Naive thymus-derived CD4-positive, alpha-beta T cell (primary cell): ENCODE measurements around the gene NRF1. TPM values are rescaled to one million over a fixed set of nuclear protein-coding genes. Genes with fewer than 3 reads are reported as not detected.
A peak's percentile ranks its signal among the peaks of the same experiment; 100 is the strongest.

Experiments used
- ATAC-seq: fragments of 150-1000 bp; cut with Tn5 transposase; 2 replicates; pipeline ENCODE4 v1.10.0; 2021; ENCODE audit warnings: mild to moderate bottlenecking, moderate library complexity
- CTCF ChIA-PET: fragments of 350-600 bp; sonication (Branson Sonifier 250); formaldehyde crosslinking; loops from one replicate; lab custom pipeline; 2021; ENCODE audit warnings: antibody characterized with exemption; lab: Charles Lee
- POLR2A ChIA-PET: fragments of 350-600 bp; sonication (Branson Sonifier 250); formaldehyde crosslinking; loops from one replicate; lab custom pipeline; 2021; ENCODE audit warnings: antibody characterized with exemption, inconsistent platforms; lab: Charles Lee
- DNase-seq, 9 donors: peaks; one replicate each; pipeline versions ENCODE4 v3.0.0 to v3.0.0-alpha.2; 2020 to 2022; ENCODE audit warnings: mixed read lengths in 1 of 9
- H3K27ac ChIP-seq: one replicate; pipeline ENCODE4 v1.7.0; 2013; ENCODE audit warnings: mild to moderate bottlenecking, low read depth, low read length, moderate library complexity
- H3K27me3 ChIP-seq, 2 donors: one replicate each; pipeline ENCODE4 v1.7.0; 2013; ENCODE audit warnings: low read length in 2 of 2, mild to moderate bottlenecking in 2 of 2, moderate library complexity in 2 of 2; ENCODE audit not compliant: control insufficient read depth in 2 of 2, insufficient read depth in 2 of 2
- H3K36me3 ChIP-seq, 3 experiments: 1 replicate in 2 of 3; 2 replicates in 1 of 3; pipeline ENCODE4 v1.7.0; 2013; ENCODE audit warnings: low read length in 3 of 3, mild to moderate bottlenecking in 3 of 3, moderate library complexity in 1 of 3; ENCODE audit not compliant: insufficient read depth in 3 of 3, control insufficient read depth in 2 of 3
- H3K4me1 ChIP-seq, 2 donors: one replicate each; pipeline ENCODE4 v1.7.0; 2013; ENCODE audit warnings: low read length in 2 of 2, mild to moderate bottlenecking in 2 of 2, moderate library complexity in 1 of 2; ENCODE audit not compliant: control insufficient read depth in 2 of 2, insufficient read depth in 2 of 2
- H3K4me3 ChIP-seq: 2 replicates; pipeline ENCODE4 v1.7.0; 2013; ENCODE audit warnings: mild to moderate bottlenecking, low read length
- H3K9me3 ChIP-seq, 3 experiments: 1 replicate in 2 of 3; 2 replicates in 1 of 3; pipeline ENCODE4 v1.7.0; 2013; ENCODE audit warnings: low read length in 3 of 3; ENCODE audit not compliant: control insufficient read depth in 2 of 3
- H3K27ac Mint-ChIP-seq, 9 donors: one replicate each; pipeline ENCODE4 v1.8.0; 2020 to 2022; ENCODE audit warnings: mixed read lengths in 9 of 9, mild to moderate bottlenecking in 8 of 9, moderate library complexity in 5 of 9, inconsistent platforms in 2 of 9
- H3K27me3 Mint-ChIP-seq, 5 donors: one replicate each; pipeline ENCODE4 v1.8.0; 2021 to 2022; ENCODE audit warnings: mixed read lengths in 5 of 5, mild to moderate bottlenecking in 1 of 5
- H3K36me3 Mint-ChIP-seq, 5 donors: one replicate each; pipeline ENCODE4 v1.8.0; 2020 to 2022; ENCODE audit warnings: mixed read lengths in 5 of 5, mild to moderate bottlenecking in 3 of 5, inconsistent platforms in 1 of 5
- H3K4me1 Mint-ChIP-seq, 7 donors: one replicate each; pipeline ENCODE4 v1.8.0; 2020 to 2022; ENCODE audit warnings: mixed read lengths in 7 of 7, mild to moderate bottlenecking in 3 of 7, inconsistent platforms in 1 of 7
- H3K4me3 Mint-ChIP-seq, 10 donors: one replicate each; pipeline ENCODE4 v1.8.0; 2020 to 2022; ENCODE audit warnings: mild to moderate bottlenecking in 10 of 10, mixed read lengths in 10 of 10, moderate library complexity in 6 of 10, inconsistent platforms in 2 of 10
- H3K9me3 Mint-ChIP-seq, 11 donors: one replicate each; pipeline ENCODE4 v1.8.0; 2020 to 2022; ENCODE audit warnings: mixed read lengths in 11 of 11, mild to moderate bottlenecking in 4 of 11, inconsistent platforms in 1 of 11, moderate library complexity in 1 of 11
- intact Hi-C, 2 donors: fragments of 100-400 bp; cut with micrococcal nuclease; formaldehyde crosslinking; loops; one replicate each; pipeline ENCODE4 v1.15.1; 2023
- polyA plus RNA-seq, 2 donors: library from polyadenylated mRNA; unstranded; fragments of 300-500 nt; fragmentation: Illumina TruSeq; gene quantifications; one replicate each; pipeline ENCODE4 v1.2.3, GENCODE V29; 2021
- total RNA-seq, 6 experiments: library from RNA in 5 of 6; stranded (reverse) in 5 of 6; gene quantifications; 1 replicate in 5 of 6; 2 replicates in 1 of 6; pipeline ENCODE4 v1.2.3 and lab custom pipeline; 2021 to 2026

Gene NRF1
- total and polyA plus RNA-seq, 7 experiments from 2014 or later, result 24.7 to 49.3 (median 35.3) TPM

DNA sequence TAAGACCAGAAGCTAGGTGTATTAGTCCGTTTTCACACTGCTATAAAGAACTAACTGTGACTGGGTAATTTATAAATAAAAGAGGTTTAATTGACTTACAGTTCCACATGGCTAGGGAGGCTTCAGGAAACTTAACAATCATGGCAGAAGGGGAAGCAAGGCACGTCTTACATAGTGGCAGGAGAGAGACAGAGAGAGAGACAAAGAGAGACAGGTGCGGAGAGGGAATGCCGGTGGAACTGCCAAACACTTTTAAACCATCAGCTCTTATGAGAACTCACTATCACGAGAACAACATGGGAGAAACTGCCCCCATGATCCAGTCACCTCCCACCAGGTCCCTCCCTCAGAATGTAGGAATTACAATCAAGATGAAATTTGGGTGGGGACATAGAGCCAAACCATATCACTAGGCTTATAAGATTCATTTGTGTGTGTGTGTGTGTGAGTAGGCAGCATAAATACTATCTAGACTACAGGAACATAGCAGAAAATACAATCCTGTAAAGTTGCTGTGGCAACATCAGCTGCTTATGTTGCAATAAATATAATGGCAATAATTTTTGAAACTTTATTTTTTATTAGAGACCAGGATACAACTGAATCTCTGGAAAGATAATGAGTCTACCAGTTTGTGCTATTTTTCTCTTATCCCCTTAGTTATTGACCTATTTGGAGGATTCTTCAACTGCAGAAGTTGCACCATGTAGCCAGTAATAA, 77.1 kb downstream of the NRF1 start:
- H3K9me3 Mint-ChIP-seq, result peaks cover 0 to 2% (median 0%) of the 10 kb centered on the region in 11 donors
- intact Hi-C loops, result no loop called here
- Histone ChIP-seq H3K4me3 (no peak overlapping the region), H3K27me3 (no peaks in the 10 kb centered on the region), H3K4me1 (no peaks in the 10 kb centered on the region), H3K27ac (no peak overlapping the region), H3K36me3 (peaks cover 6 to 38% (median 8%) of the 10 kb centered on the region in 3 experiments), H3K9me3 (no peaks in the 10 kb centered on the region)
- H3K4me3 Mint-ChIP-seq, result no peak overlapping the region
- H3K36me3 Mint-ChIP-seq, result peaks cover 7 to 55% (median 30%) of the 10 kb centered on the region in 5 donors
- H3K27me3 Mint-ChIP-seq, result no peaks in the 10 kb centered on the region
- no peak for DNase-seq
- POLR2A ChIA-PET, result no interaction called here
- H3K27ac Mint-ChIP-seq, result peak overlapping the region in 1 of 9 donors; percentile 0
- H3K4me1 Mint-ChIP-seq, result peaks cover 0 to 17% (median 4%) of the 10 kb centered on the region in 7 donors
- no peak for ATAC-seq
- CTCF ChIA-PET, result no interaction called here

DNA sequence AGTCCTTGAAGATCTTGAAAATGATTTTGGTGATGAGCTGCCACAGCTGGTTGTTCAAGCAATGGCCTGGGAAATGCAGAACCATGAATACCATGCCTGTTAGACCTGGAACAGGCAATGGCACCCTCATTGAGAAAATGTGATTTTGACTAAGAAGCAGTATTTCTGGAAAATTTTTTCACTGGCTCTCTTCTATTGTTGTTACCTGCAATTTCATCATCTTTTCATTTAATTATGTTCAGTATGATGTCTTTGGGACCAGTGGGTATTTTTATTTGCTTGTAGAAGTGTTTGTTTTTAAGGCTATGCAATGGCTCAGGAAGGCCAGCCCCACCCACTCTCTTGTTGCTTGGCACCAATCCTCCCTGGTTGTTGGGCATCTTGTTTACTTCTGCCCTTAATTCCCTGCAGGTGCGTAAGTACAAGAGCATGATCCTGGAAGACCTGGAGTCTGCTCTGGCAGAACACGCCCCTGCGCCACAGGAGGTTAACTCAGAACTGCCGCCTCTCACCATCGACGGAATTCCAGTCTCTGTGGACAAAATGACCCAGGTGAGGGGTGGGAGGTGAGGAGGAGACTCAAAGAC, 78.6 kb downstream of the NRF1 start:
- peaks cover 7 to 49% (median 23%) of the 10 kb centered on the region in 5 donors for H3K36me3 Mint-ChIP-seq
- no peaks in the 10 kb centered on the region for H3K27me3 Mint-ChIP-seq
- Histone ChIP-seq H3K27ac (no peak overlapping the region), H3K36me3 (peaks cover 6 to 44% (median 8%) of the 10 kb centered on the region in 3 experiments), H3K4me3 (no peak overlapping the region), H3K4me1 (no peaks in the 10 kb centered on the region), H3K27me3 (no peaks in the 10 kb centered on the region), H3K9me3 (no peaks in the 10 kb centered on the region)
- H3K4me1 Mint-ChIP-seq, result peaks cover 0 to 14% (median 5%) of the 10 kb centered on the region in 7 donors
- intact Hi-C loops, result loop anchor here in 1 of 2 donors (10.0 kb wide), 1 partner anchor 45 kb away; no protein-coding TSS in a partner anchor
- no peak for ATAC-seq
- no peak overlapping the region for H3K4me3 Mint-ChIP-seq
- POLR2A ChIA-PET, result no interaction called here
- H3K27ac Mint-ChIP-seq, result no peak overlapping the region
- CTCF ChIA-PET, result interaction anchor here (0.6 kb wide), 1 partner anchor 296 kb away, joined by 3 read pairs; no protein-coding TSS in a partner anchor
- peaks cover 0 to 2% (median 0%) of the 10 kb centered on the region in 11 donors for H3K9me3 Mint-ChIP-seq
- no peak for DNase-seq

DNA sequence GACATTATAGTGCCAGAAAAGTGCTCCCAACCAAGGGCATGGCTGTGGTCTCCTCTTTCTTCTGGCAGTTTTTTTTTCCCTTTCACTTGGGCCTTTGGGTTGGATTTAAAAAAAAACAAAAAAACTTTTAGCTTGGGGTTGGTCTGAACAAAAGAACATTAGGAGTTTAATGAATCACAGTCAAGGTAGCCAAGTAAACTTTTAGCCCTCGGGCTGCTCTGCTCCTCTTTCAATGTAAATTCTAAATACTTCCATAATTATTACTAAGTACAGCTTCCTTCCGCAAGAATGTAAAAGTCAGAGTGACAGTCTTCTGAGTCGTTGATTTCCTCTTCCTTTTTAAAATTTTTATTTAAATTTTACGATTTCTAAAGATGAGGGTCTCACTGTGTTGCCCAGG, 79.2 kb downstream of the NRF1 start:
- H3K27ac Mint-ChIP-seq, result no peak overlapping the region
- no peak overlapping the region for H3K27ac ChIP-seq
- no peaks in the 10 kb centered on the region for H3K4me1 ChIP-seq
- H3K9me3 ChIP-seq, result no peaks in the 10 kb centered on the region
- no peaks in the 10 kb centered on the region for H3K27me3 Mint-ChIP-seq
- H3K4me3 Mint-ChIP-seq, result no peak overlapping the region
- no peak for DNase-seq
- POLR2A ChIA-PET, result interaction anchor here (0.7 kb wide), 1 partner anchor 1283 kb away, joined by 3 read pairs; no protein-coding TSS in a partner anchor
- H3K36me3 ChIP-seq, result peaks cover 6 to 44% (median 8%) of the 10 kb centered on the region in 3 experiments
- peaks cover 0 to 10% (median 5%) of the 10 kb centered on the region in 7 donors for H3K4me1 Mint-ChIP-seq
- H3K36me3 Mint-ChIP-seq, result peaks cover 7 to 45% (median 23%) of the 10 kb centered on the region in 5 donors
- peaks cover 0 to 2% (median 0%) of the 10 kb centered on the region in 11 donors for H3K9me3 Mint-ChIP-seq
- intact Hi-C loops, result loop anchor here in 1 of 2 donors (10.0 kb wide), 1 partner anchor 46 kb away; no protein-coding TSS in a partner anchor
- no peak for ATAC-seq
- H3K4me3 ChIP-seq, result no peak overlapping the region
- H3K27me3 ChIP-seq, result no peaks in the 10 kb centered on the region
- CTCF ChIA-PET, result interaction anchor here (0.6 kb wide), 1 partner anchor 295 kb away, joined by 3 read pairs; no protein-coding TSS in a partner anchor

DNA sequence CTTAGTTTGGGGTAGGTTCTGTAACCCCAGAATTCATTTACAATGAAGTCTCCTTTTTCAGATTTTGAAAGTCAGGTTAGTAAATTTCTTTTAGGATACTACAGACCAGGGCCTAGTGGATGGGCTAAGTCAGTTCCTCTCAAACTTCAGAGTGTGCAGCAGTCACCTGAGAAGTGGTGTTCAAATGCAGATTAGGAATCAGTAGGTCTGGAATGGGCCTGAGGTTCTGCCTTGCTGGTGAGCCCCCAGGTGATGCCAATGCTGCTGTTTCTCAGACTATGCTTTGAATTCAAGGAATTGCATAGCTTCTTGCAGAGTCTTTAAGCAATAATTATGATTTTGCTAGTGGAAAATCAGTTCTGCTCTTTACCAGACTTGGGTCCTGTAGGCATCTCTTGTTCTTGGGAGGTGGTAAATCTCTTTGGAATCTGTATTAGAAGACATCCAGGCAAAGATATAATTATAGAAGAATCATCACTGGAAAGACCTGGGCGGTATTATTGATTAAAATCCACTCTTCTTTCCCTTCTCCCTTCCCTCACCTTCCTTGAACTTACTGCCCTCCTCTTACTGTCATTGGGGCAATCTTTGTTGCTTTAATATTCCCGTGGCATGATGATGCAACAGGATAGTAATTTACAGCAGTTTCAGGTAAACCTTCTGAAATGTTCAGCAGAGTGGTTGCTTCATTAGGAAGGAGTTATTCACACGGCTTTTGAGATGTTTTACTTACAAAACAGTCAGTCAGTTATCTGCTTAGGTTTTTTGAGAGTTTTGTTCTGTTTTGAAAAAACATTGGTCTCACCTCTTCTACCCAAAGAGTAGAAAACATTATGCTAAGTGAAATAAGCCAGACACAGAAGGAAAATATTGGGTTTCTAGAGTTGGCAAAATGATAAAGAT, 87.2 kb downstream of the NRF1 start:
- no peaks in the 10 kb centered on the region for H3K27me3 ChIP-seq
- H3K36me3 ChIP-seq, result peaks cover 0 to 9% (median 0%) of the 10 kb centered on the region in 3 experiments
- ChIA-PET POLR2A (interaction anchor here (0.7 kb wide), 1 partner anchor 18 kb away, joined by 3 read pairs; no protein-coding TSS in a partner anchor), CTCF (interaction anchor here (0.7 kb wide), 1 partner anchor 312 kb away, joined by 3 read pairs; no protein-coding TSS in a partner anchor)
- Mint-ChIP-seq H3K4me1 (peaks cover 0 to 17% (median 1%) of the 10 kb centered on the region in 7 donors), H3K4me3 (no peak overlapping the region), H3K9me3 (no peaks in the 10 kb centered on the region), H3K27me3 (no peaks in the 10 kb centered on the region), H3K36me3 (peaks cover 0 to 13% (median 8%) of the 10 kb centered on the region in 5 donors), H3K27ac (peak overlapping the region in 1 of 9 donors; percentile 44)
- no peaks in the 10 kb centered on the region for H3K9me3 ChIP-seq
- intact Hi-C loops, result loop anchor here in 1 of 2 donors (10.0 kb wide), 1 partner anchor 54 kb away; no protein-coding TSS in a partner anchor
- H3K4me1 ChIP-seq, result no peaks in the 10 kb centered on the region
- DNase-seq (no peak), ATAC-seq (no peak)
- no peak overlapping the region for H3K4me3 ChIP-seq
- H3K27ac ChIP-seq, result no peak overlapping the region

DNA sequence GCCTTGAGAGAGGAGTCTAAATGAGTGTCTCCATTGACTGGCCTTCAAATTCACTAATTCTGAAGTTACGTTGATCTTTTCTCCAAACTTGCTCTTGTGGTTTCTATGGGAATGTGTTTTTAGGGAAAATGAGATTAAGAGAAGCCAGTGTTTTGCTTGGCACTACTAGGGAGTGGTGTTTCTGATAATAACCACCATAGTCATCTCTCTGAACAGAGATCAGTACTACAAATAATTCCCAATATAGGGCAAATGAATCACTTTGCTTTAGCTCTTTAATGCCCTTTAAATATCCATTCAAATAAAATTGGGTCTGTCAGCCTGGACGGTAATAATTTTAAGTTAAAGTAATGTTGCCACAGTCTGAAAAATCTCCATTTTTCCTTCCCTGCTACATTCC, 90.8 kb downstream of the NRF1 start:
- H3K36me3 Mint-ChIP-seq, result peaks cover 0 to 15% (median 11%) of the 10 kb centered on the region in 5 donors
- POLR2A ChIA-PET, result interaction anchor here (0.6 kb wide), 1 partner anchor 293 kb away, joined by 4 read pairs; no protein-coding TSS in a partner anchor

More for the DNA sequence above, 90.8 kb downstream of the NRF1 start:
- Mint-ChIP-seq H3K4me1 (peaks cover 11 to 36% (median 16%) of the 10 kb centered on the region in 7 donors), H3K27ac (peak overlapping the region in 1 of 9 donors; percentile 34), H3K27me3 (no peaks in the 10 kb centered on the region), H3K4me3 (no peak overlapping the region), H3K9me3 (no peaks in the 10 kb centered on the region)
- Histone ChIP-seq H3K9me3 (no peaks in the 10 kb centered on the region), H3K27ac (no peak overlapping the region), H3K4me3 (no peak overlapping the region), H3K36me3 (peaks cover 0 to 8% (median 0%) of the 10 kb centered on the region in 3 experiments), H3K27me3 (no peaks in the 10 kb centered on the region), H3K4me1 (no peaks in the 10 kb centered on the region)
- ATAC-seq (no peak), DNase-seq (no peak)
- intact Hi-C loops, result no loop called here
- CTCF ChIA-PET, result no interaction called here
